Right lobe of liver (tissue), 4 donors: ENCODE data around the gene BPIFB6.

ENCODE experiments used
- CTCF ChIP-seq, 4 donors: fragments of 200-600 bp in 3 of 4; fragments of 450-650 bp in 1 of 4; IDR thresholded peaks; one replicate each; pipeline versions ENCODE4 v1.5.1 to v1.8.0; 2016 to 2022; ENCODE audit warnings: antibody characterized with exemption in 4 of 4, mild to moderate bottlenecking in 2 of 4
- POLR2A ChIP-seq: fragments of 450-650 bp; IDR thresholded peaks from one replicate; pipeline ENCODE4 v1.6.1; 2017; ENCODE audit warnings: antibody characterized with exemption, mild to moderate bottlenecking
- donor health status: DM: no; HTN: no; CAD: no.
- donor health status: DM: no; HTN: no; CAD: no.
- donor health status: DM: no; HTN: yes; CAD: no.

- no peak for TF ChIP-seq CTCF (IDR thresholded peaks at IDR 0.05)
- no peak for TF ChIP-seq POLR2A
Observed at GRCh38 chr20:32989507-32990283, 41.8 kb upstream of the BPIFB6 start.
